K562 (cell line): Measurements from ENCODE around the gene MLF1. TPM values are rescaled to one million over a fixed set of nuclear protein-coding genes. Genes with fewer than 3 reads are reported as not detected.

Source experiments
- ATAC-seq: fragments of 200-7000 bp; cut with Tn5 transposase; 3 replicates; pipeline ENCODE4 v1.9.1; 2020; ENCODE audit warnings: moderate library complexity
- BruUV-seq: library from RNA; stranded (reverse); fragments of 400-500 nt; replicated peaks from 2 replicates; lab custom pipeline; 2021; lab: Mats Ljungman, UMichigan
- CTCF ChIA-PET: fragments of 300-600 bp; formaldehyde crosslinking; extraction: SDS; loops from one replicate; lab custom pipeline; 2021; ENCODE audit warnings: low intra/inter-chr PET ratio; lab: Yijun Ruan, JAX
- POLR2A ChIA-PET: fragments of 300-600, 350-650 bp; sonication (Branson Sonifier 250); formaldehyde crosslinking; extraction: SDS; loops from one replicate; lab custom pipeline; 2021; ENCODE audit warnings: antibody characterized with exemption, inconsistent platforms; lab: Yijun Ruan, JAX
- DNase-seq, 4 experiments: peaks; one replicate each; pipeline versions ENCODE4 v3.0.0 to v3.0.0-alpha.2; 2011 to 2018; ENCODE audit warnings: low spot score in 3 of 4, mixed read lengths in 3 of 4; ENCODE audit errors: extremely low read depth in 1 of 4
- FAIRE-seq: peaks from 2 replicates; lab custom pipeline; 2011; peaks lifted over from hg19 to GRCh38; lab: Jason Lieb, UNC
- H2AFZ ChIP-seq: 2 replicates; pipeline ENCODE4 v1.6.0; 2011; ENCODE audit warnings: low read depth, low read length, control low read depth, inconsistent platforms
- H3K27ac ChIP-seq: fragments of 200-600 bp; 3 replicates; pipeline ENCODE4 v1.8.0; 2011; ENCODE audit warnings: low read depth, mild to moderate bottlenecking, control low read depth, inconsistent platforms, low read length, moderate library complexity, mixed read lengths; ENCODE audit errors: extremely low read depth
- H3K27me3 ChIP-seq, 2 experiments: fragments of 300-600 bp in 1 of 2; 2 replicates in 1 of 2; 3 replicates in 1 of 2; pipeline versions ENCODE4 v1.6.0 to v1.8.0; 2011; ENCODE audit warnings: inconsistent platforms in 2 of 2, low read length in 2 of 2, mild to moderate bottlenecking in 1 of 2, mixed read lengths in 1 of 2, moderate library complexity in 1 of 2; ENCODE audit not compliant: control insufficient read depth in 2 of 2, insufficient read depth in 2 of 2
- H3K36me3 ChIP-seq: fragments of 300-600 bp; 3 replicates; pipeline ENCODE4 v1.8.0; 2011; ENCODE audit warnings: mild to moderate bottlenecking, low read length, inconsistent platforms; ENCODE audit not compliant: control insufficient read depth, insufficient read depth
- H3K4me1 ChIP-seq, 2 experiments: fragments of 200-600 bp in 1 of 2; replicated peaks in 1 of 2; 2 replicates in 1 of 2; 3 replicates in 1 of 2; pipeline versions ENCODE4 v1.5.1 to v1.8.0; 2011; ENCODE audit warnings: inconsistent platforms in 2 of 2, low read length in 2 of 2, mild to moderate bottlenecking in 1 of 2, mixed read lengths in 1 of 2, moderate library complexity in 1 of 2; ENCODE audit not compliant: control insufficient read depth in 2 of 2, insufficient read depth in 2 of 2
- H3K4me2 ChIP-seq: 2 replicates; pipeline ENCODE4 v1.6.1; 2011; ENCODE audit warnings: low read length, control low read depth, inconsistent platforms, mixed read lengths; ENCODE audit not compliant: insufficient read depth
- H3K4me3 ChIP-seq: fragments of 200-600 bp; sonication (generic), shearing (Covaris generic); 2 replicates; pipeline ENCODE4 v1.5.1; 2016; ENCODE audit warnings: control low read depth, inconsistent platforms
- H3K79me2 ChIP-seq: fragments of 200-600 bp; 3 replicates; pipeline ENCODE4 v1.8.0; 2011; ENCODE audit warnings: low read length, inconsistent platforms; ENCODE audit not compliant: control insufficient read depth, insufficient read depth
- H3K9ac ChIP-seq, 2 experiments: 2 replicates each; pipeline versions ENCODE4 v1.6.0 to v1.6.1; 2011; ENCODE audit warnings: low read depth in 2 of 2, low read length in 2 of 2, control low read depth in 1 of 2, inconsistent platforms in 1 of 2, mild to moderate bottlenecking in 1 of 2, mixed read lengths in 1 of 2; ENCODE audit not compliant: insufficient read depth in 1 of 2
- H3K9me1 ChIP-seq: one replicate; pipeline ENCODE4 v1.6.0; 2011; ENCODE audit warnings: inconsistent platforms, mild to moderate bottlenecking, low read length, moderate library complexity; ENCODE audit not compliant: control insufficient read depth, insufficient read depth
- H3K9me3 ChIP-seq: replicated peaks from 2 replicates; pipeline ENCODE4 v1.5.1; 2011; ENCODE audit warnings: low read depth, low read length, inconsistent platforms; ENCODE audit not compliant: control insufficient read depth, insufficient read depth
- H4K20me1 ChIP-seq: replicated peaks from 2 replicates; pipeline ENCODE4 v1.6.1; 2011; ENCODE audit warnings: low read length, inconsistent platforms, mixed read lengths; ENCODE audit not compliant: control insufficient read depth, insufficient read depth
- CREB5 ChIP-seq: fragments of 250-450 bp; sonication (Bioruptor Pico); IDR thresholded peaks from 2 replicates; pipeline ENCODE4 v1.5.0; 2020; ENCODE audit warnings: mild to moderate bottlenecking
- ERF ChIP-seq: fragments of 450-650 bp; formaldehyde crosslinking; IDR thresholded peaks from 2 replicates; pipeline ENCODE4 v1.4.0; 2020; ENCODE audit warnings: mild to moderate bottlenecking, mixed read lengths
- GMEB1 ChIP-seq: fragments of 250-450 bp; sonication (Bioruptor Pico); IDR thresholded peaks from 2 replicates; pipeline ENCODE4 v1.4.0; 2020; ENCODE audit warnings: mild to moderate bottlenecking
- NONO ChIP-seq, 2 experiments: fragments of 200-400 bp in 1 of 2; fragments of 450-650 bp in 1 of 2; formaldehyde crosslinking in 1 of 2; IDR thresholded peaks; 2 replicates each; pipeline ENCODE4 v1.6.1; 2017; ENCODE audit warnings: low read depth in 2 of 2, mild to moderate bottlenecking in 2 of 2, moderate library complexity in 2 of 2, low read length in 1 of 2
- NRF1 ChIP-seq, 2 experiments: fragments of 450-650 bp; IDR thresholded peaks in 1 of 2; conservative IDR thresholded peaks in 1 of 2; 2 replicates each; pipeline ENCODE4 v1.6.1; 2014; ENCODE audit warnings: mild to moderate bottlenecking in 2 of 2
- PATZ1 ChIP-seq: fragments of 250-450 bp; sonication (Bioruptor Pico); IDR thresholded peaks from 2 replicates; pipeline ENCODE4 v1.5.0; 2020; ENCODE audit warnings: mild to moderate bottlenecking, borderline replicate concordance
- PHF8 ChIP-seq: fragments of 200-600 bp; sonication (generic); IDR thresholded peaks from 2 replicates; pipeline ENCODE4 v1.6.1; 2012; ENCODE audit warnings: mixed run types, mild to moderate bottlenecking, inconsistent platforms, low read length, moderate library complexity, borderline replicate concordance
- POLR2A ChIP-seq: fragments of 450-650 bp; conservative IDR thresholded peaks from 2 replicates; pipeline ENCODE4 v1.6.1; 2016
- POLR2B ChIP-seq: fragments of 450-650 bp; IDR thresholded peaks from 2 replicates; pipeline ENCODE4 v1.6.1; 2018; ENCODE audit warnings: low read depth; ENCODE audit not compliant: partially characterized antibody
- RBM15 ChIP-seq: fragments of 200-400 bp; formaldehyde crosslinking; IDR thresholded peaks from 2 replicates; pipeline ENCODE4 v1.6.1; 2018; ENCODE audit warnings: mild to moderate bottlenecking, low read length, moderate library complexity; ENCODE audit not compliant: insufficient read depth
- RFX7 ChIP-seq: fragments of 250-450 bp; sonication (Bioruptor Pico); IDR thresholded peaks from 2 replicates; pipeline ENCODE4 v1.5.1; 2021; ENCODE audit warnings: mild to moderate bottlenecking
- SMARCA5 ChIP-seq: fragments of 450-650 bp; IDR thresholded peaks from 2 replicates; pipeline ENCODE4 v1.6.1; 2016
- SPI1 ChIP-seq: IDR thresholded peaks from 2 replicates; pipeline ENCODE4 v1.6.1; 2011; ENCODE audit warnings: low read depth, low read length, control low read depth, borderline replicate concordance
- TEAD2 ChIP-seq: fragments of 450-650 bp; IDR thresholded peaks from 2 replicates; pipeline ENCODE4 v1.6.1; 2016; ENCODE audit warnings: missing genetic modification characterization, control low read depth, missing compliant biosample characterization
- ZBTB43 ChIP-seq: sonication (generic); formaldehyde crosslinking; IDR thresholded peaks from 2 replicates; pipeline ENCODE4 v1.8.0; 2023; ENCODE audit warnings: mild to moderate bottlenecking, missing genetic modification reagents
- ZFP36 ChIP-seq: fragments of 150-350 bp; IDR thresholded peaks from 2 replicates; pipeline ENCODE4 v1.6.1; 2018; ENCODE audit warnings: low read length, low read depth; ENCODE audit not compliant: partially characterized antibody
- ZNF184 ChIP-seq: sonication (generic); formaldehyde crosslinking; IDR thresholded peaks from 2 replicates; pipeline ENCODE4 v1.5.0; 2020; ENCODE audit warnings: missing genetic modification reagents
- in situ Hi-C: fragments of 300-500 bp; cut with MboI; formaldehyde crosslinking; loops from 4 replicates; pipeline ENCODE4 v1.15.0; 2018; ENCODE audit warnings: inconsistent platforms, mixed read lengths
- intact Hi-C: fragments of 100-400 bp; cut with micrococcal nuclease; formaldehyde crosslinking; loops from 2 replicates; pipeline ENCODE4 v1.14.2; 2022
- polyA plus RNA-seq, 8 experiments: library from polyadenylated mRNA; depleted of rRNA in 4 of 8; stranded (reverse) in 5 of 8; unstranded in 3 of 8; fragments of >200 nt; fragmentation: Nextera tagmentation in 2 of 8; fragmentation: Illumina TruSeq in 1 of 8; extraction: Ambion mirVana in 2 of 8; extraction: Trizol in 1 of 8; gene quantifications; 2 replicates each; pipeline versions ENCODE4 v1.2.1 to v1.2.3, GENCODE V29; 2011 to 2014; ENCODE audit warnings: inconsistent platforms in 1 of 8, missing spikeins in 1 of 8
- total RNA-seq, 7 experiments: library from RNA; depleted of rRNA in 6 of 7; stranded (reverse); fragments of >200 nt in 6 of 7; fragmentation: Illumina TruSeq in 2 of 7; extraction: Trizol in 2 of 7; gene quantifications; 2 replicates each; pipeline versions ENCODE4 v1.2.1 to v1.2.3, GENCODE V29; 2011 to 2021; ENCODE audit warnings: low replicate concordance in 1 of 7

The MLF1 gene
- total and polyA plus RNA-seq, 9 of the 15 experiments (the other 6 are each of a cell fraction or from before 2014, with no cell fraction given) = 20.4 to 71.0 (median 27.1) TPM

GRCh38 chr3:158562674-158563073 is 8.3 kb upstream of the MLF1 start (continued):
- no peak for TF ChIP-seq NRF1 (conservative IDR thresholded peaks at IDR 0.05 in 1 of 2, IDR thresholded peaks at IDR 0.05 in 1 of 2)
- no peak for TF ChIP-seq PHF8
- no peak for TF ChIP-seq ZFP36
- TF ChIP-seq POLR2A = no peak
- TF ChIP-seq ERF (CRISPR knock-in tag) = no peak
- no peak for TF ChIP-seq ZNF184 (CRISPR knock-in tag)
- TF ChIP-seq SMARCA5 = no peak
- no peak for TF ChIP-seq SPI1
- no peak for TF ChIP-seq NONO (IDR thresholded peaks at IDR 0.05; ENCODE audit: low read depth in 2 of 2, low read length in 1 of 2)

- intact Hi-C loops (no loop called here), in situ Hi-C loops (no loop called here)
- POLR2A ChIA-PET = interaction anchor here (0.6 kb wide), 1 partner anchor 617 kb away, joined by 4 read pairs; no protein-coding TSS in a partner anchor
- ATAC-seq (no peak), FAIRE-seq (no peak), DNase-seq (no peak)
- CTCF ChIA-PET = no interaction called here
- H3K4me1 ChIP-seq = no peaks in the 10 kb centered on the region; a peak in 1 of 5 replicates
- no peak overlapping the region for H3K4me3 ChIP-seq
- no TSS peak for BruUV-seq
- no peak overlapping the region for H3K9ac ChIP-seq
- no peak overlapping the region for H3K27ac ChIP-seq
- 0 out of 2 replicates have a peak overlapping the region, but pooled peaks have one; percentile 58 for H2AFZ ChIP-seq
- H3K9me1 ChIP-seq = no peaks in the 10 kb centered on the region
- H3K9me3 ChIP-seq = 0 out of 2 replicates have a peak, but pooled peaks cover 3% of the 10 kb centered on the region
- no peak overlapping the region for H3K4me2 ChIP-seq
- no peaks in the 10 kb centered on the region for H3K27me3 ChIP-seq
- H3K36me3 ChIP-seq = no peaks in the 10 kb centered on the region
- H4K20me1 ChIP-seq = no peaks in the 10 kb centered on the region
- H3K79me2 ChIP-seq = no peaks in the 10 kb centered on the region
- no peak for TF ChIP-seq CREB5 (CRISPR knock-in tag)
- no peak for TF ChIP-seq POLR2B
- no peak for TF ChIP-seq RFX7 (CRISPR knock-in tag)
- TF ChIP-seq RBM15 = no peak
- TF ChIP-seq PATZ1 = no peak
- no peak for TF ChIP-seq ZBTB43 (CRISPR knock-in tag)
- TF ChIP-seq GMEB1 (CRISPR knock-in tag) = no peak
- no peak for TF ChIP-seq TEAD2 (tag)
- no peak for TF ChIP-seq ZNF184 (CRISPR knock-in tag)
Observed at GRCh38 chr3:158563076-158563475, 7.9 kb upstream of the MLF1 start.
